Muscle layer of duodenum (tissue), 2 donors: ENCODE results near the gene DMGDH.

Experiments used
- H3K27ac ChIP-seq: one replicate; pipeline ENCODE4 v1.7.0; 2013; ENCODE audit warnings: mild to moderate bottlenecking, low read length
- H3K27me3 ChIP-seq: one replicate; pipeline ENCODE4 v1.7.0; 2013; ENCODE audit warnings: low read depth, mild to moderate bottlenecking, control low read depth, low read length
- H3K36me3 ChIP-seq, 2 donors: one replicate each; pipeline ENCODE4 v1.7.0; 2013; ENCODE audit warnings: low read length in 2 of 2, control low read depth in 1 of 2, mild to moderate bottlenecking in 1 of 2; ENCODE audit not compliant: insufficient read depth in 2 of 2, control insufficient read depth in 1 of 2
- H3K4me1 ChIP-seq, 2 donors: one replicate each; pipeline ENCODE4 v1.7.0; 2013; ENCODE audit warnings: low read length in 2 of 2, mild to moderate bottlenecking in 2 of 2, control low read depth in 1 of 2, moderate library complexity in 1 of 2; ENCODE audit not compliant: insufficient read depth in 2 of 2, control insufficient read depth in 1 of 2
- H3K4me3 ChIP-seq, 2 donors: one replicate each; pipeline ENCODE4 v1.7.0; 2013; ENCODE audit warnings: low read length in 2 of 2, low read depth in 1 of 2, mild to moderate bottlenecking in 1 of 2
- H3K9me3 ChIP-seq, 2 donors: one replicate each; pipeline ENCODE4 v1.7.0; 2013; ENCODE audit warnings: low read length in 2 of 2, control low read depth in 1 of 2, mild to moderate bottlenecking in 1 of 2; ENCODE audit not compliant: control insufficient read depth in 1 of 2
- donor health status: healthy.

The DMGDH gene

GRCh38 chr5:79069488-79070349, at the start of gene DMGDH, which contains the start of gene BHMT2:
DMGDH (minus strand) TSS chr5:79069674; CDS start chr5:79069620, 54 bp downstream.
BHMT2 (plus strand) TSS chr5:79069767; CDS start chr5:79069783, 16 bp downstream.
- Histone ChIP-seq H3K36me3 (no peaks in the 10 kb centered on the region), H3K27ac (peak within 1 kb of the TSS; percentile 69), H3K4me3 (peak within 1 kb of the TSS; percentile 57 to 71), H3K27me3 (no peaks in the 10 kb centered on the region), H3K9me3 (peaks cover 0 to 4% of the 10 kb centered on the region in 2 donors), H3K4me1 (peaks cover 0 to 3% of the 10 kb centered on the region in 2 donors)

GRCh38 chr5:79112703-79113058, 43.2 kb upstream of the DMGDH start:
- Histone ChIP-seq H3K27ac (no peak overlapping the region), H3K4me3 (no peak overlapping the region), H3K36me3 (no peaks in the 10 kb centered on the region), H3K4me1 (no peaks in the 10 kb centered on the region), H3K27me3 (peaks cover 12% of the 10 kb centered on the region), H3K9me3 (no peaks in the 10 kb centered on the region)

- Histone ChIP-seq H3K27ac (no peak overlapping the region), H3K36me3 (no peaks in the 10 kb centered on the region), H3K9me3 (no peaks in the 10 kb centered on the region), H3K4me3 (peak overlapping the region in 1 of 2 donors; percentile 16), H3K4me1 (no peaks in the 10 kb centered on the region), H3K27me3 (peaks cover 12% of the 10 kb centered on the region)
Observed at GRCh38 chr5:79111960-79112702, 42.7 kb upstream of the DMGDH start.

GRCh38 chr5:79111387-79111959, 42.0 kb upstream of the DMGDH start, which contains the start of gene BHMT:
BHMT (plus strand) TSS chr5:79111809; CDS start chr5:79111886, 77 bp downstream.
- H3K4me3 ChIP-seq, result peak within 1 kb of the TSS in 1 of 2 donors; percentile 16
- H3K9me3 ChIP-seq, result no peaks in the 10 kb centered on the region
- peaks cover 12% of the 10 kb centered on the region for H3K27me3 ChIP-seq

GRCh38 chr5:79109527-79110492, 40.3 kb upstream of the DMGDH start:
- no peaks in the 10 kb centered on the region for H3K36me3 ChIP-seq
- no peak overlapping the region for H3K4me3 ChIP-seq
- no peaks in the 10 kb centered on the region for H3K9me3 ChIP-seq
- H3K27me3 ChIP-seq, result peaks cover 12% of the 10 kb centered on the region
- H3K4me1 ChIP-seq, result no peaks in the 10 kb centered on the region
- H3K27ac ChIP-seq, result no peak overlapping the region

More at GRCh38 chr5:79111387-79111959, 42.0 kb upstream of the DMGDH start, which contains the start of gene BHMT:
- Histone ChIP-seq H3K27ac (no peak within 1 kb of the TSS), H3K36me3 (no peaks in the 10 kb centered on the region), H3K4me1 (no peaks in the 10 kb centered on the region)

GRCh38 chr5:79108792-79109191, 39.3 kb upstream of the DMGDH start:
- no peak overlapping the region for H3K4me3 ChIP-seq
- H3K36me3 ChIP-seq, result no peaks in the 10 kb centered on the region
- H3K4me1 ChIP-seq, result no peaks in the 10 kb centered on the region
- no peaks in the 10 kb centered on the region for H3K9me3 ChIP-seq
- peaks cover 12% of the 10 kb centered on the region for H3K27me3 ChIP-seq
- H3K27ac ChIP-seq, result no peak overlapping the region

GRCh38 chr5:79108086-79108485, 38.6 kb upstream of the DMGDH start:
- Histone ChIP-seq H3K4me1 (no peaks in the 10 kb centered on the region), H3K9me3 (no peaks in the 10 kb centered on the region), H3K36me3 (no peaks in the 10 kb centered on the region), H3K27me3 (peaks cover 12% of the 10 kb centered on the region), H3K27ac (peak overlapping the region; percentile 16), H3K4me3 (no peak overlapping the region)

GRCh38 chr5:79107020-79107796, 37.7 kb upstream of the DMGDH start:
- Histone ChIP-seq H3K4me3 (no peak overlapping the region), H3K9me3 (no peaks in the 10 kb centered on the region), H3K27me3 (peaks cover 4% of the 10 kb centered on the region), H3K27ac (no peak overlapping the region), H3K4me1 (no peaks in the 10 kb centered on the region), H3K36me3 (no peaks in the 10 kb centered on the region)

GRCh38 chr5:79105868-79106267, 36.4 kb upstream of the DMGDH start:
- Histone ChIP-seq H3K4me1 (no peaks in the 10 kb centered on the region), H3K9me3 (no peaks in the 10 kb centered on the region), H3K27me3 (no peaks in the 10 kb centered on the region), H3K36me3 (no peaks in the 10 kb centered on the region), H3K27ac (no peak overlapping the region), H3K4me3 (no peak overlapping the region)

- Histone ChIP-seq H3K4me1 (no peaks in the 10 kb centered on the region), H3K27me3 (no peaks in the 10 kb centered on the region), H3K4me3 (no peak overlapping the region), H3K27ac (no peak overlapping the region), H3K9me3 (no peaks in the 10 kb centered on the region), H3K36me3 (no peaks in the 10 kb centered on the region)
Observed at GRCh38 chr5:79093762-79094161, 24.3 kb upstream of the DMGDH start.
